Stimulated activated CD8-positive, alpha-beta memory T cell treated with anti-CD3 and anti-CD28 coated beads, Interleukin-7, amount 100 ng/mL, for 48 hours (primary cell): ENCODE measurements around the gene VPS33B.

Source experiments
- DNase-seq, 2 donors: peaks; one replicate each; pipeline ENCODE4 v3.0.0-alpha.2; 2020; ENCODE audit warnings: low read depth in 1 of 2; ENCODE audit errors: extremely low read depth in 1 of 2

Gene VPS33B

DNA sequence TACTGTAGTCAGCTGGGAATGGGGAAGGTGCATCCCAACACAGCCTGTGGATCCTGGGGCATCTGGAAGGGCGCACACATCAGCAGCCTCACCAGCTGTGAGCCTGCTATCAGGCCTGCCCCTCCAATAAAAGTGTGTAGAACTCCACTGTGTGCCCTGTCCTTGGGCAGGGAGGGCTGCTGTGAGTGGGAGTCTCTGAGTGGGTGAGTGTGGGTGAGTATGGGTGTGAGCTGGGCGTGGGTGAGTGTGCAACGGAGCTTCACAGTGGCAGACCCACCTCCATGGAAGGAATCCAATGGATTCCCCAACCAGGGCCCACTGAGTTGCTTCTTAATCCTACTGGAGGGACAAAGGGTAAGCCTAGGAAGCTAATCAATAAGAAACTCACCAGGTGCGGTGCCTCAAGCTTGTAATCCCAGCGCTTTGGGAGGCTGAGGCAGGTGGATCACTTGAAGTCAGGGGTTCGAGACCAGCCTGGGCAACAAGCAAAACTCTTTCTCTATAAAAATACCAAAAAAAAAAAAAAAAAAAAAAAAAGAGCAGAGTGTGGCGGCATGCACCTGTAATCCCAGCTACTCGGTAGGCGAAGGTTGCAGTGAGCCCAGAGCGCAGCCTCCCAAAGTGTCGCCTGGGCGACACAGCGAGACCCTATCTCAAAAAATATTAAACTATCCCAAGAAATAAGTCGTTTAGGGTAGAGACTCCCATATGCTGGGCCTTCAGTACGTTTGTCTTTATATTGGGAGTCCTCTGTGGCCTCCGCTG, 68.3 kb downstream of the VPS33B start:
- no peak for DNase-seq

DNA sequence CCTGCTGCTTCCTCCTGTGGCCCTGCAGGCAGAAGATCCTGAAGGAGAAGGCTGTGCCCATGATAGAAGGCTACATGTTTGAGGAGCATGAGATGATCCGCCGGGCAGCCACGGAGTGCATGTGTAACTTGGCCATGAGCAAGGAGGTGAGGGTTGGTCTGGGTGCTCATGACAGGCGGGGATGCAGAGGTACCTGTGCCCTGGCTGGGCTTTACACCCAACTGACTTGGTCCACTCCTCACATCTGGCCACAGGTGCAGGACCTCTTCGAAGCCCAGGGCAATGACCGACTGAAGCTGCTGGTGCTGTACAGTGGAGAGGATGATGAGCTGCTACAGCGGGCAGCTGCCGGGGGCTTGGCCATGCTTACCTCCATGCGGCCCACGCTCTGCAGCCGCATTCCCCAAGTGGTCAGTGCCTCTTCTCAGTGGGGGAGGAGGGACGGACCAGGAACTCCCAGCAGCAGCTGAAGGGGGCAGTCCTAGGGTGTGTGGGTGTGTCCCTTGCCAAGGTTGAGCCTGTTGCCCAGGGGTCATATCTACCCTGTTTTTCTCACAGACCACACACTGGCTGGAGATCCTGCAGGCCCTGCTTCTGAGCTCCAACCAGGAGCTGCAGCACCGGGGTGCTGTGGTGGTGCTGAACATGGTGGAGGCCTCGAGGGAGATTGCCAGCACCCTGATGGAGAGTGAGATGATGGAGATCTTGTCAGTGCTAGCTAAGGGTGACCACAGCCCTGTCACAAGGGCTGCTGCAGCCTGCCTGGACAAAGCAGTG, 69.3 kb downstream of the VPS33B start:
- no peak for DNase-seq

DNA sequence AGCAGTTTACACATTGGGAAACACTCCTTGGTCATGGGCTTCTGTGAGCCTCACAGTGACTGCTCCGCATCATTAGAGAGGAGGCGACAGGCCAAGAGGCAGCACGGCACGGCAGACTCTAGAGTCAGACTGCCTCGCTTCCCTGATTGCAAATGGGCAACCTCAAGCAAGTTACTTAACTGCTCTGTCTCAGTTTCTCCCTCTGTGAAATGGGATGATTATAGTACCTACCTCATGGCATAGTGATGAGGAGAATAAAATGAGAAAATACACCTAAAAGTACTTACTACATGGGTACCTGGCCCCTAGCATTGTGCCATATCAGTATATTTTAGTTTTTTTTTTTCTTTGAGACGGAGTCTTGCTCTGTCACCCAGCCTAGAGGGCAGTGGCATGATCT, 71.7 kb downstream of the VPS33B start:
- DNase-seq, result no peak

DNA sequence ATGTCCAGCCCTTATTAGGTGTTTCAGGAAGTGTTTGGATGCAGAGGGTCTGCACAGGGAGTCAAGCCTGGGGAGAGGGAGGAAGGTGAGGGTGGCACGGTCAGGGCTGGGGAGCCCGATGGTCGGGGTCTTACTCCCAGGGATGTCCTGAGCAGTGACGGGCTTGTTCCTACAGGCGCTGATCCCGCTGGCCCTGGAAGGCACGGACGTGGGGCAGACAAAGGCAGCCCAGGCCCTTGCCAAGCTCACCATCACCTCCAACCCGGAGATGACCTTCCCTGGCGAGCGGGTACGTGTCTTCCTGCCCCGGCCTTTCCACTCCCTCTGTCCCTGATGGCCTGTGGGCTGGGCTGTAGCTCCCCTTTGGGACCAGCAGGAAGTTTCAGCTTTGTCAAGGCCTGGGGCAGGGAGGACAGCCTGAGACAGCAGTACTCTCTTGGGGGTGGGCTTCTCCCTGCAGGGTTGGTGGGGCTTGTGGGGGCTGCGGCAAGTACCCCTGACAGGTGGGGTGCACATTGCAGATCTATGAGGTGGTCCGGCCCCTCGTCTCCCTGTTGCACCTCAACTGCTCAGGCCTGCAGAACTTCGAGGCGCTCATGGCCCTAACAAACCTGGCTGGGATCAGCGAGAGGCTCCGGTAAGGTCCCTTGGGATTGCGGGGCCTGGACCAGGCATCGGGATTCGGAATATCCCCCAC, 72.3 kb downstream of the VPS33B start:
- no peak for DNase-seq
